Measurements from ENCODE around the gene PRLH. TPM values are rescaled to one million over a fixed set of nuclear protein-coding genes. Genes with fewer than 3 reads are reported as not detected.

PRLH gene
- total and polyA plus RNA-seq, 2 of the 13 experiments (the other 11 are each of a cell fraction or from before 2014, with no cell fraction given) = not detected

DNA sequence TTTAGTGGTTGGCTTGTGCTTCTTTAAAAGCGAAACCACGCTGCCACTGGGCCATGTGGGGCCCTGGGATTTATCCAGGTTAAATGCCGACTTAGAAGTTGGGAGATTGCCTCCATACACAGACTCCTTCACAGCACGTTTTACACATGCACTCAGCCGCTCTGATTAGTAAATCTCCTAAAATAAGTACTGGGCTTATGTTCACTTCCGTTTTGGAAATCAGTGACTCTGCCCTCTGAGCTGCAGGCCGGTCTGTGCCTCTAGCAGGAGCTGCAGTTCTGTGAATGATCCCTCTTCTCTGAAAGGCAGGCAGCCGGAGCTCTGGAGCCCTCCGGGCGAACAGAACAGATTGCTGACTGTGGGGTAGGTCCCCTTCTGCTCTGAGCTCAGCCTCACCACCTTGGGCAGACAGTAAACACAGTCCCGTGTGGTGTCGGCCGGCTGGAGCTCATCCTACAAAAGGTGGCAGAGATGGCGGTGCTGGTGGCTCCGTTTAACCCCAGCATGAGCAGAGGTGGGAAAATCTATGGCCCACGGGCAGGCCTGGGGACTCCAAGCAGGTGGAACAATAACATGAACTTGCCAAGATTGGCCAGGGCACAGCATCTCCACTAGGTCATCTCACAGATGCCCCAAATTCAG, 34.0 kb downstream of the PRLH start (continued):
- TF ChIP-seq, protein P1, sequence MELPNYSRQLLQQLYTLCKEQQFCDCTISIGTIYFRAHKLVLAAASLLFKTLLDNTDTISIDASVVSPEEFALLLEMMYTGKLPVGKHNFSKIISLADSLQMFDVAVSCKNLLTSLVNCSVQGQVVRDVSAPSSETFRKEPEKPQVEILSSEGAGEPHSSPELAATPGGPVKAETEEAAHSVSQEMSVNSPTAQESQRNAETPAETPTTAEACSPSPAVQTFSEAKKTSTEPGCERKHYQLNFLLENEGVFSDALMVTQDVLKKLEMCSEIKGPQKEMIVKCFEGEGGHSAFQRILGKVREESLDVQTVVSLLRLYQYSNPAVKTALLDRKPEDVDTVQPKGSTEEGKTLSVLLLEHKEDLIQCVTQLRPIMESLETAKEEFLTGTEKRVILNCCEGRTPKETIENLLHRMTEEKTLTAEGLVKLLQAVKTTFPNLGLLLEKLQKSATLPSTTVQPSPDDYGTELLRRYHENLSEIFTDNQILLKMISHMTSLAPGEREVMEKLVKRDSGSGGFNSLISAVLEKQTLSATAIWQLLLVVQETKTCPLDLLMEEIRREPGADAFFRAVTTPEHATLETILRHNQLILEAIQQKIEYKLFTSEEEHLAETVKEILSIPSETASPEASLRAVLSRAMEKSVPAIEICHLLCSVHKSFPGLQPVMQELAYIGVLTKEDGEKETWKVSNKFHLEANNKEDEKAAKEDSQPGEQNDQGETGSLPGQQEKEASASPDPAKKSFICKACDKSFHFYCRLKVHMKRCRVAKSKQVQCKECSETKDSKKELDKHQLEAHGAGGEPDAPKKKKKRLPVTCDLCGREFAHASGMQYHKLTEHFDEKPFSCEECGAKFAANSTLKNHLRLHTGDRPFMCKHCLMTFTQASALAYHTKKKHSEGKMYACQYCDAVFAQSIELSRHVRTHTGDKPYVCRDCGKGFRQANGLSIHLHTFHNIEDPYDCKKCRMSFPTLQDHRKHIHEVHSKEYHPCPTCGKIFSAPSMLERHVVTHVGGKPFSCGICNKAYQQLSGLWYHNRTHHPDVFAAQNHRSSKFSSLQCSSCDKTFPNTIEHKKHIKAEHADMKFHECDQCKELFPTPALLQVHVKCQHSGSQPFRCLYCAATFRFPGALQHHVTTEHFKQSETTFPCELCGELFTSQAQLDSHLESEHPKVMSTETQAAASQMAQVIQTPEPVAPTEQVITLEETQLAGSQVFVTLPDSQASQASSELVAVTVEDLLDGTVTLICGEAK (IDR thresholded peaks at IDR 0.05) = no peak
- TF ChIP-seq, protein P1 (CRISPR knock-in tag; IDR thresholded peaks at IDR 0.05) = 0 out of 2 replicates have a peak, but pooled peaks have one; percentile 47
- TF ChIP-seq, protein P2, sequence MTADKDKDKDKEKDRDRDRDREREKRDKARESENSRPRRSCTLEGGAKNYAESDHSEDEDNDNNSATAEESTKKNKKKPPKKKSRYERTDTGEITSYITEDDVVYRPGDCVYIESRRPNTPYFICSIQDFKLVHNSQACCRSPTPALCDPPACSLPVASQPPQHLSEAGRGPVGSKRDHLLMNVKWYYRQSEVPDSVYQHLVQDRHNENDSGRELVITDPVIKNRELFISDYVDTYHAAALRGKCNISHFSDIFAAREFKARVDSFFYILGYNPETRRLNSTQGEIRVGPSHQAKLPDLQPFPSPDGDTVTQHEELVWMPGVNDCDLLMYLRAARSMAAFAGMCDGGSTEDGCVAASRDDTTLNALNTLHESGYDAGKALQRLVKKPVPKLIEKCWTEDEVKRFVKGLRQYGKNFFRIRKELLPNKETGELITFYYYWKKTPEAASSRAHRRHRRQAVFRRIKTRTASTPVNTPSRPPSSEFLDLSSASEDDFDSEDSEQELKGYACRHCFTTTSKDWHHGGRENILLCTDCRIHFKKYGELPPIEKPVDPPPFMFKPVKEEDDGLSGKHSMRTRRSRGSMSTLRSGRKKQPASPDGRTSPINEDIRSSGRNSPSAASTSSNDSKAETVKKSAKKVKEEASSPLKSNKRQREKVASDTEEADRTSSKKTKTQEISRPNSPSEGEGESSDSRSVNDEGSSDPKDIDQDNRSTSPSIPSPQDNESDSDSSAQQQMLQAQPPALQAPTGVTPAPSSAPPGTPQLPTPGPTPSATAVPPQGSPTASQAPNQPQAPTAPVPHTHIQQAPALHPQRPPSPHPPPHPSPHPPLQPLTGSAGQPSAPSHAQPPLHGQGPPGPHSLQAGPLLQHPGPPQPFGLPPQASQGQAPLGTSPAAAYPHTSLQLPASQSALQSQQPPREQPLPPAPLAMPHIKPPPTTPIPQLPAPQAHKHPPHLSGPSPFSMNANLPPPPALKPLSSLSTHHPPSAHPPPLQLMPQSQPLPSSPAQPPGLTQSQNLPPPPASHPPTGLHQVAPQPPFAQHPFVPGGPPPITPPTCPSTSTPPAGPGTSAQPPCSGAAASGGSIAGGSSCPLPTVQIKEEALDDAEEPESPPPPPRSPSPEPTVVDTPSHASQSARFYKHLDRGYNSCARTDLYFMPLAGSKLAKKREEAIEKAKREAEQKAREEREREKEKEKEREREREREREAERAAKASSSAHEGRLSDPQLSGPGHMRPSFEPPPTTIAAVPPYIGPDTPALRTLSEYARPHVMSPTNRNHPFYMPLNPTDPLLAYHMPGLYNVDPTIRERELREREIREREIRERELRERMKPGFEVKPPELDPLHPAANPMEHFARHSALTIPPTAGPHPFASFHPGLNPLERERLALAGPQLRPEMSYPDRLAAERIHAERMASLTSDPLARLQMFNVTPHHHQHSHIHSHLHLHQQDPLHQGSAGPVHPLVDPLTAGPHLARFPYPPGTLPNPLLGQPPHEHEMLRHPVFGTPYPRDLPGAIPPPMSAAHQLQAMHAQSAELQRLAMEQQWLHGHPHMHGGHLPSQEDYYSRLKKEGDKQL (CRISPR knock-in tag; IDR thresholded peaks at IDR 0.05; ENCODE audit: low read depth) = no peak
- TF ChIP-seq ZSCAN21 (CRISPR knock-in tag; IDR thresholded peaks at IDR 0.05; ENCODE audit: borderline replicate concordance) (peak; percentile 72; the same call in 1 of the 2 replicates), SMYD3 (CRISPR knock-in tag; IDR thresholded peaks at IDR 0.05) (no peak), MTA1 (CRISPR knock-in tag; IDR thresholded peaks at IDR 0.05; ENCODE audit: borderline replicate concordance) (peak; percentile 41; the same call in 1 of the 2 replicates), ZNF263 (CRISPR knock-in tag; IDR thresholded peaks at IDR 0.05) (peak; percentile 33; the same call in 1 of the 2 replicates), ZNF549 (CRISPR knock-in tag; IDR thresholded peaks at IDR 0.05) (no peak; the same call in 1 of the 2 replicates), RFXANK (CRISPR knock-in tag; IDR thresholded peaks at IDR 0.05) (no peak), MXI1 (IDR thresholded peaks at IDR 0.05; ENCODE audit: borderline replicate concordance, low read depth, low read length) (0 out of 3 replicates have a peak, but pooled peaks have one; percentile 16), ZFP36L2 (CRISPR knock-in tag; IDR thresholded peaks at IDR 0.05) (no peak), NR2F6 (IDR thresholded peaks at IDR 0.05) (no peak), NR2F6 (CRISPR knock-in tag; IDR thresholded peaks at IDR 0.05) (peak; percentile 35; the same call in 1 of the 2 replicates), RFX3 (CRISPR knock-in tag; IDR thresholded peaks at IDR 0.05) (no peak), ZNF558 (CRISPR knock-in tag; IDR thresholded peaks at IDR 0.05; ENCODE audit: borderline replicate concordance) (no peak), XBP1 (CRISPR knock-in tag; IDR thresholded peaks at IDR 0.05) (no peak)
- TF ChIP-seq, protein P3, sequence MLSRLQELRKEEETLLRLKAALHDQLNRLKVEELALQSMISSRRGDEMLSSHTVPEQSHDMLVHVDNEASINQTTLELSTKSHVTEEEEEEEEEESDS (CRISPR knock-in tag; IDR thresholded peaks at IDR 0.05; ENCODE audit: borderline replicate concordance) = no peak
